ENCODE data around the gene NSF.

- no peak for TF ChIP-seq CTCF (IDR thresholded peaks at IDR 0.05)
- no peak for TF ChIP-seq POLR2A (IDR thresholded peaks at IDR 0.05)
- TF ChIP-seq EP300 (IDR thresholded peaks at IDR 0.05; ENCODE audit: low read depth) = no peak
Measured at GRCh38 chr17:46788796-46789195, 198.3 kb downstream of the NSF start.

Data from transverse colon (tissue), 3 donors.